Posterior cingulate gyrus (tissue), 11 donors: ENCODE results near the gene SFXN2.

ENCODE experiments used
- DNase-seq, 10 donors: peaks; one replicate each; pipeline versions ENCODE4 v3.0.0 to v3.0.0-alpha.2; 2020 to 2021; ENCODE audit warnings: mixed read lengths in 3 of 10
- intact Hi-C: fragments of 100-400 bp; cut with DNase I; formaldehyde crosslinking; loops from one replicate; pipeline ENCODE4 v1.15.1; 2023

The SFXN2 gene

GRCh38 chr10:102791754-102792395 is 77.4 kb downstream of the SFXN2 start:
- intact Hi-C loops: no loop called here
- DNase-seq: no peak
